Ishikawa (cell line): ENCODE results near the gene SLC6A20.

Experiments used
- CEBPB ChIP-seq: IDR thresholded peaks from 2 replicates; pipeline ENCODE4 v1.6.1; 2012
- CREB1 ChIP-seq: IDR thresholded peaks from 2 replicates; pipeline ENCODE4 v1.6.1; 2012; ENCODE audit warnings: low read depth
- EGR1 ChIP-seq: IDR thresholded peaks from 2 replicates; pipeline ENCODE4 v1.6.1; 2012
- EP300 ChIP-seq: IDR thresholded peaks from 2 replicates; pipeline ENCODE4 v1.6.1; 2012; ENCODE audit warnings: borderline replicate concordance
- FOXM1 ChIP-seq: IDR thresholded peaks from 2 replicates; pipeline ENCODE4 v1.6.1; 2012; ENCODE audit warnings: low read depth, borderline replicate concordance
- MAX ChIP-seq: IDR thresholded peaks from 2 replicates; pipeline ENCODE4 v1.6.1; 2012
- NFIC ChIP-seq: IDR thresholded peaks from 2 replicates; pipeline ENCODE4 v1.6.1; 2012
- RAD21 ChIP-seq: IDR thresholded peaks from 2 replicates; pipeline ENCODE4 v1.6.1; 2012; ENCODE audit warnings: low read depth
- REST ChIP-seq: IDR thresholded peaks from 2 replicates; pipeline ENCODE4 v1.6.1; 2012; ENCODE audit warnings: low read depth, mild to moderate bottlenecking
- TAF1 ChIP-seq: IDR thresholded peaks from 2 replicates; pipeline ENCODE4 v1.6.1; 2012; ENCODE audit warnings: low read depth, mild to moderate bottlenecking
- TCF12 ChIP-seq: IDR thresholded peaks from 2 replicates; pipeline ENCODE4 v1.6.1; 2012; ENCODE audit warnings: low read depth
- TEAD4 ChIP-seq: IDR thresholded peaks from 2 replicates; pipeline ENCODE4 v1.6.1; 2012
- USF1 ChIP-seq: IDR thresholded peaks from 2 replicates; pipeline ENCODE4 v1.6.1; 2012
- YY1 ChIP-seq: IDR thresholded peaks from 2 replicates; pipeline ENCODE4 v1.6.1; 2012; ENCODE audit warnings: low read depth
- ZBTB7A ChIP-seq: IDR thresholded peaks from 2 replicates; pipeline ENCODE4 v1.6.1; 2012; ENCODE audit warnings: low read depth

SLC6A20 gene

GRCh38 chr3:45806072-45806471 lies 9.7 kb upstream of the SLC6A20 start:
- TF ChIP-seq CREB1 (no peak), TCF12 (no peak), ZBTB7A (no peak), NFIC (no peak), MAX (no peak), TAF1 (no peak), FOXM1 (no peak), EP300 (no peak), REST (no peak), USF1 (no peak), CEBPB (no peak), EGR1 (no peak), RAD21 (no peak), TEAD4 (no peak), YY1 (no peak)

GRCh38 chr3:45803252-45803935 lies 7.1 kb upstream of the SLC6A20 start:
- TF ChIP-seq NFIC (0 out of 2 replicates have a peak, but pooled peaks have one; percentile 11), ZBTB7A (no peak)

GRCh38 chr3:45802146-45802545 lies 5.8 kb upstream of the SLC6A20 start:
- TF ChIP-seq TCF12 (no peak), NFIC (no peak), EGR1 (no peak), REST (no peak), CREB1 (no peak), ZBTB7A (no peak), TEAD4 (no peak), TAF1 (no peak), YY1 (no peak), CEBPB (no peak), EP300 (no peak), FOXM1 (no peak), MAX (no peak), USF1 (no peak), RAD21 (no peak)

- TF ChIP-seq NFIC (no peak), TAF1 (no peak), CEBPB (no peak), CREB1 (no peak), ZBTB7A (no peak), EP300 (no peak), REST (no peak), USF1 (no peak), EGR1 (no peak)
Observed at GRCh38 chr3:45800611-45801010, 4.3 kb upstream of the SLC6A20 start.
